HEK293T (cell line): ENCODE data around the gene PRCD.

Source experiments
- CTCF ChIA-PET: fragments of 350-600 bp; formaldehyde crosslinking; extraction: SDS; loops from one replicate; lab custom pipeline; 2021; ENCODE audit warnings: antibody characterized with exemption, inconsistent platforms; lab: Yijun Ruan, JAX
- POLR2A ChIA-PET: fragments of 350-600 bp; formaldehyde crosslinking; extraction: SDS; loops from one replicate; lab custom pipeline; 2020; ENCODE audit warnings: antibody characterized with exemption, inconsistent platforms; lab: Yijun Ruan, JAX
- DNase-seq: peaks from one replicate; pipeline ENCODE4 v3.0.0; 2012; ENCODE audit warnings: mixed read lengths; ENCODE audit errors: extremely low spot score
- ARNT ChIP-seq: fragments of 450-650 bp; IDR thresholded peaks from 2 replicates; pipeline ENCODE4 v1.6.1; 2017; ENCODE audit warnings: mild to moderate bottlenecking
- BHLHE40 ChIP-seq: fragments of 450-650 bp; IDR thresholded peaks from 2 replicates; pipeline ENCODE4 v1.6.1; 2016; ENCODE audit warnings: mild to moderate bottlenecking, moderate library complexity, borderline replicate concordance
- CTBP1 ChIP-seq: fragments of 450-650 bp; IDR thresholded peaks from 2 replicates; pipeline ENCODE4 v1.6.1; 2016; ENCODE audit warnings: borderline replicate concordance
- ELF4 ChIP-seq: fragments of 450-650 bp; IDR thresholded peaks from 2 replicates; pipeline ENCODE4 v1.6.1; 2017; ENCODE audit warnings: antibody characterized with exemption
- FOXA1 ChIP-seq: fragments of 450-650 bp; IDR thresholded peaks from 2 replicates; pipeline ENCODE4 v1.6.1; 2016; ENCODE audit warnings: mild to moderate bottlenecking
- FOXK2 ChIP-seq: fragments of 450-650 bp; IDR thresholded peaks from 2 replicates; pipeline ENCODE4 v1.6.1; 2016; ENCODE audit warnings: mild to moderate bottlenecking
- FOXM1 ChIP-seq: fragments of 450-650 bp; IDR thresholded peaks from 2 replicates; pipeline ENCODE4 v1.6.1; 2017; ENCODE audit warnings: mild to moderate bottlenecking, borderline replicate concordance
- HDGF ChIP-seq: fragments of 450-650 bp; IDR thresholded peaks from 2 replicates; pipeline ENCODE4 v1.6.1; 2017; ENCODE audit warnings: antibody characterized with exemption, borderline replicate concordance
- L3MBTL2 ChIP-seq: fragments of 450-650 bp; conservative IDR thresholded peaks from 2 replicates; pipeline ENCODE4 v1.6.1; 2016; ENCODE audit warnings: mild to moderate bottlenecking
- LEF1 ChIP-seq: fragments of 450-650 bp; IDR thresholded peaks from 2 replicates; pipeline ENCODE4 v1.6.1; 2017; ENCODE audit warnings: mild to moderate bottlenecking, borderline replicate concordance
- NFRKB ChIP-seq: fragments of 450-650 bp; IDR thresholded peaks from 2 replicates; pipeline ENCODE4 v1.6.1; 2016; ENCODE audit warnings: mild to moderate bottlenecking, moderate library complexity
- SP1 ChIP-seq: fragments of 450-650 bp; IDR thresholded peaks from 2 replicates; pipeline ENCODE4 v1.6.1; 2017
- SUZ12 ChIP-seq: fragments of 450-650 bp; IDR thresholded peaks from 2 replicates; pipeline ENCODE4 v1.6.1; 2016; ENCODE audit warnings: mild to moderate bottlenecking
- TARDBP ChIP-seq: fragments of 450-650 bp; IDR thresholded peaks from 2 replicates; pipeline ENCODE4 v1.6.1; 2016
- ZNF384 ChIP-seq: fragments of 450-650 bp; IDR thresholded peaks from 2 replicates; pipeline ENCODE4 v1.6.1; 2016
- TF ChIP-seq, protein P1 (sequence below): fragments of 450-650 bp; IDR thresholded peaks from 2 replicates; pipeline ENCODE4 v1.6.1; 2016

Gene PRCD

DNA sequence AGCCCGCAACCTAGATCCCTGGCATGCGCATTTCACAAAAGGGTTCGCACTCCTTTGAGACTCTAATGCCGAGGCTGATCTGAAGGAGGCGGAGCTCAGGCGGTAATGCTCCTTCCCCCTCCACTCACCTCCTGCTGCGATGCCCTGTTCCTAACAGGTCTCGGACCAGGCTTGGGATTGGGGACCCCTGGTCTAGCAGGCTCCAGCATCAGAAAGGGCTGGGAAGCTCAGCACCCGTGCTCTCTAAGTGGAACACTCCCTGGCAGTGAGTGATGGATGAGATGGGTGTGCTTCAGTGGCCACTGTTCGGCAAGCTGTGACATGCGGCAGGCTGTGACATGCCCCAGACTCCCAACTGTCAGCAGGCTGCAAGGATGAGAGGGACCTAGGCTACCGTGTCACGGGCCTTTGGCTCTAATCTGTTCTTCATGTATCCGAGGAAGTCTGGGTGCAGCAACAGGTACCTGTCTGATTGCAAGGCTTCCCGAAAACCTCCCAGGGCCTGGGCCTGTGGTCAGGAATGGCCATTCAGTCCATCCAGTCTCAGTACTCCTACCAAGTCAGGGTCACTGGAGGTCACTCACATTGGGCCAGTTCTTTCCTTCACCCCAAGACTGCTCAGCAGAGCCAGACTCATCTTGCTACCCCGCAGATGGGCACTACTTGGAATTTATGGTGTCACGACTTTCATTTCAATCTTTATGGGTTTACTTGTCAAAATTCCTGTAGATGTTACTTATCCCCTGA, 47.1 kb downstream of the PRCD start:
- TF ChIP-seq TARDBP (no peak), LEF1 (no peak)
- TF ChIP-seq, protein P1, sequence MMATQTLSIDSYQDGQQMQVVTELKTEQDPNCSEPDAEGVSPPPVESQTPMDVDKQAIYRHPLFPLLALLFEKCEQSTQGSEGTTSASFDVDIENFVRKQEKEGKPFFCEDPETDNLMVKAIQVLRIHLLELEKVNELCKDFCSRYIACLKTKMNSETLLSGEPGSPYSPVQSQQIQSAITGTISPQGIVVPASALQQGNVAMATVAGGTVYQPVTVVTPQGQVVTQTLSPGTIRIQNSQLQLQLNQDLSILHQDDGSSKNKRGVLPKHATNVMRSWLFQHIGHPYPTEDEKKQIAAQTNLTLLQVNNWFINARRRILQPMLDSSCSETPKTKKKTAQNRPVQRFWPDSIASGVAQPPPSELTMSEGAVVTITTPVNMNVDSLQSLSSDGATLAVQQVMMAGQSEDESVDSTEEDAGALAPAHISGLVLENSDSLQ: peak; percentile 91
- ChIA-PET POLR2A (interaction anchor here (0.6 to 2.2 kb wide), 7 partner anchors 9 to 153 kb away, joined by 3 to 20 read pairs (median 5); partner anchors contain the start of gene SRSF2), CTCF (interaction anchor here (1.2 to 2.0 kb wide), 3 partner anchors 11 to 37 kb away, joined by 5 to 8 read pairs (median 5); no protein-coding TSS in a partner anchor)
- no peak for DNase-seq

DNA sequence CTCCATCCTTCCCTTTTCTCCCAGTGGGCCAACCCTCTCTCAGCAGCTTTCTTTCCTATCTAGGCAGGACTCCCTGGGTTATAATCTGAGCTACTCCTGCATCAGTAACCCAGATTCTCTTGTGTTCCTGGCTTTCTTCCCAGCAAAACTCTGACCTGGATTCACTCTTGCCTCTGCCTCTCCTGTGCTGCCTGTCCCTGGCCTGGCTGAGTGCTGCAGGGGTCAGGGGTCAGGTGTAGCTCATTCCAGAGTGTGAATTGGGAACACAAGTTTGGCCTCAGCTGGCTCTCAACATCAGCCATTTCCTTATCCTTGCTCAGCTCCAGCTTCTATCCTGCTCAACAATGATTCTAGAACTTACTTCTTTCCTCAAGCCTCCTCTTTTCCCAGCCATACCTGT, 48.3 kb downstream of the PRCD start:
- TF ChIP-seq FOXK2 (no peak), L3MBTL2 (no peak), NFRKB (no peak), LEF1 (no peak)
- TF ChIP-seq, protein P1: no peak
- CTCF ChIA-PET: interaction anchor here (0.7 to 1.0 kb wide), 3 partner anchors 65 to 324 kb away, joined by 3 read pairs; no protein-coding TSS in a partner anchor
- POLR2A ChIA-PET: no interaction called here
- DNase-seq: no peak

DNA sequence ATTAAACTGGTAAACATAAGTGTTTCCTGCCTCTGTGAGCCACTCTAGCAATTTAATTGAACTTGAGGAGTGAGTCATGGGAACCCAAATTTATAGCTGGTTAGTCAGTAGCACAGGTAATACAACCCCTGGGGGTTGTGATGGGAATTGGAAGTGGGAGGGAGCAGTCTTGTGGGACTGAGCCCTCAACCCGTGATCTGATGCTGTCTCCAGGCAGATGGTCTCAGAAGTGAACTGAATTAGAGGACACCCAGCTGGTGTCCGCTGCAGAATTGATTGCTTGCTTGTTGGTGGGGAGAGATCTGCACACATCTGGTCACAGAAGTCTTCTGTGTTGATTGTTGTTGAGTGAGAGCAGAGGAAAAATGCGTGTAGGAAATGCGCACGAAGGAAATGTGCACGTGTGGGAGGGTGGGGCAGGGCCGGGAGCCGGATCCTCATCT, 53.6 kb downstream of the PRCD start:
- CTCF ChIA-PET: interaction anchor here (1.0 to 1.3 kb wide), 2 partner anchors 8 to 10 kb away, joined by 3 read pairs; partner anchors contain the start of gene ST6GALNAC2
- DNase-seq: peak; percentile 8

DNA sequence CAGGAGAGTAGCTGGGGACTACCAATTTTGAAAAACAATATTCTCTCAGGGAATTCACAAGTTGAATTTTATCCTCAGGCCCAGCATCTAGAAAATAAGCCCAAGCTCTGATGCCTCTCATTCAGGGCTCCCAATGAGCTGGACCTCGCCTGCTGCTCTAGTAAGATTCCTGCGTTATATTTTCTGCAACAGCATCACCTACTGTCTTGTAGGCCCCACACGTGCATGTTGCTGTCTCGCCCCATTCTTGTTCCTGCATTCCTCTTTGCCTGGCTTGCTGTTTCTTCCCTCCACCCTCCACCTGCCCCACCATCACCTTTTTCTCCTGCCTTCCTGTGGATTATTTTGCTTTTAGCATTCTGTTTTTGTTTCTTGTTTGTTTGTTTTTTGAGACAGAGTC, 54.1 kb downstream of the PRCD start:
- TF ChIP-seq ZNF384 (no peak), HDGF (no peak), CTBP1 (no peak), SUZ12 (no peak), L3MBTL2 (no peak), NFRKB (no peak), BHLHE40 (no peak), FOXK2 (no peak), LEF1 (no peak), FOXM1 (no peak), TARDBP (no peak), SP1 (no peak), ARNT (no peak), FOXA1 (no peak)
- TF ChIP-seq, protein P1: no peak
- ChIA-PET CTCF (interaction anchor here (1.0 to 1.3 kb wide), 3 partner anchors 8 to 71 kb away, joined by 3 read pairs; partner anchors contain the start of gene ST6GALNAC2), POLR2A (interaction anchor here (0.6 to 3.2 kb wide), 8 partner anchors 18 to 78 kb away, joined by 3 to 16 read pairs (median 4); no protein-coding TSS in a partner anchor)
- peak; percentile 8 for DNase-seq

More for the DNA sequence above, 53.6 kb downstream of the PRCD start:
- POLR2A ChIA-PET: interaction anchor here (0.9 to 3.2 kb wide), 7 partner anchors 19 to 78 kb away, joined by 3 to 16 read pairs (median 4); no protein-coding TSS in a partner anchor
- no peak for TF ChIP-seq ELF4

DNA sequence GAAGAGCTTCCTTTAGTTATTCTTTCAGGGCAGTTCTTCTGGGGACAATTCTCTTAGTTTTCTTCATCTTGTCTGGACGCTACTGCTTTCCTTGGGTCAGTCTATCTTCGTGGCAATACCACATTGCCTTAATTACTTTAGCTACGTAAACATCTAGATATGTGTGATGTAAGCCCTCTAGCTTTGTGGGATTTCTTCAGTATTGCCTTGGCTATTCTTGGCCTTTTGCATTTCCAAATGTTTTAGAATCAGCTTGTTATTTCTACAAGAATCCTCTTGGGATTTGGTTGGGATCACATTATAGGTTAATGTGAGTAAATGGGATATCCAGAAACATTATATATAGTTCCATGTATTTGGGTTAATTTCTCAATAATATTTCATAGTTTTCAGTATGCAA, 54.8 kb downstream of the PRCD start:
- DNase-seq: no peak
- TF ChIP-seq NFRKB: no peak
- no peak for TF ChIP-seq ZNF384
- TF ChIP-seq, protein P1: no peak
- TF ChIP-seq LEF1: no peak
- no peak for TF ChIP-seq HDGF
- TF ChIP-seq TARDBP: no peak
- no peak for TF ChIP-seq ARNT
- TF ChIP-seq FOXM1: no peak
- no peak for TF ChIP-seq BHLHE40
- no peak for TF ChIP-seq SP1
- TF ChIP-seq FOXA1: no peak
- no peak for TF ChIP-seq FOXK2
- CTCF ChIA-PET: interaction anchor here (0.6 to 1.3 kb wide), 3 partner anchors 9 to 72 kb away, joined by 3 read pairs; partner anchors contain the start of gene ST6GALNAC2
- POLR2A ChIA-PET: interaction anchor here (0.6 to 3.2 kb wide), 6 partner anchors 10 to 77 kb away, joined by 3 to 16 read pairs (median 4); no protein-coding TSS in a partner anchor
